GM12878 (cell line): Measurements from ENCODE around the gene SELENOV. TPM values are rescaled to one million over a fixed set of nuclear protein-coding genes. Genes with fewer than 3 reads are reported as not detected.

ENCODE experiments used
- ATF7 ChIP-seq: fragments of 450-650 bp; IDR thresholded peaks from 2 replicates; pipeline ENCODE4 v1.6.1; 2016; ENCODE audit warnings: low read depth, mild to moderate bottlenecking
- BCL11A ChIP-seq: IDR thresholded peaks from 2 replicates; pipeline ENCODE4 v1.6.1; 2011; ENCODE audit warnings: low read depth, low read length
- CBX3 ChIP-seq: fragments of 200-600 bp; sonication (generic); IDR thresholded peaks from 2 replicates; pipeline ENCODE4 v1.6.1; 2016; ENCODE audit warnings: low read depth, borderline replicate concordance
- EZH2 ChIP-seq: IDR thresholded peaks from 2 replicates; pipeline ENCODE4 v1.6.1; 2012; ENCODE audit warnings: low read depth, mild to moderate bottlenecking, control low read depth, inconsistent platforms, low read length, borderline replicate concordance; ENCODE audit not compliant: control insufficient read depth
- GATAD2B ChIP-seq: fragments of 450-650 bp; conservative IDR thresholded peaks from 2 replicates; pipeline ENCODE4 v1.6.1; 2017; ENCODE audit warnings: low read depth, mild to moderate bottlenecking, moderate library complexity
- HDGF ChIP-seq: fragments of 450-650 bp; IDR thresholded peaks from 2 replicates; pipeline ENCODE4 v1.6.1; 2016; ENCODE audit warnings: antibody characterized with exemption
- IKZF1 ChIP-seq: fragments of 450-650 bp; conservative IDR thresholded peaks from 2 replicates; pipeline ENCODE4 v1.6.1; 2017; ENCODE audit warnings: antibody characterized with exemption, mild to moderate bottlenecking
- MXI1 ChIP-seq: fragments of 150-350 bp; IDR thresholded peaks from 2 replicates; pipeline ENCODE4 v1.6.1; 2011; ENCODE audit warnings: low read depth, mild to moderate bottlenecking, inconsistent platforms, low read length, improper control_type of control experiment
- MYB ChIP-seq: fragments of 150-350 bp; IDR thresholded peaks from 2 replicates; pipeline ENCODE4 v1.6.1; 2014; ENCODE audit warnings: mild to moderate bottlenecking, low read depth, low read length, borderline replicate concordance
- NBN ChIP-seq: fragments of 450-650 bp; IDR thresholded peaks from 2 replicates; pipeline ENCODE4 v1.6.1; 2016
- NFXL1 ChIP-seq: fragments of 450-650 bp; IDR thresholded peaks from 2 replicates; pipeline ENCODE4 v1.6.1; 2017; ENCODE audit warnings: antibody characterized with exemption, mild to moderate bottlenecking, borderline replicate concordance
- POLR2AphosphoS2 ChIP-seq: IDR thresholded peaks from 2 replicates; pipeline ENCODE4 v1.6.1; 2011; ENCODE audit warnings: low read depth, mild to moderate bottlenecking, low read length, improper control_type of control experiment, moderate library complexity
- POLR2AphosphoS5 ChIP-seq: IDR thresholded peaks from 2 replicates; pipeline ENCODE4 v1.6.1; 2011; ENCODE audit warnings: mild to moderate bottlenecking, low read length, inconsistent platforms
- RAD51 ChIP-seq: fragments of 450-650 bp; IDR thresholded peaks from 2 replicates; pipeline ENCODE4 v1.6.1; 2016; ENCODE audit warnings: moderate library complexity, mild to moderate bottlenecking, inconsistent platforms
- RELA ChIP-seq: fragments of 450-650 bp; IDR thresholded peaks from 2 replicates; pipeline ENCODE4 v1.8.0; 2014; ENCODE audit warnings: borderline replicate concordance; ENCODE audit not compliant: partially characterized antibody
- SMAD1 ChIP-seq: fragments of 450-650 bp; IDR thresholded peaks from 2 replicates; pipeline ENCODE4 v1.6.1; 2018; ENCODE audit warnings: mild to moderate bottlenecking, low read depth; ENCODE audit not compliant: partially characterized antibody
- SP1 ChIP-seq: IDR thresholded peaks from one replicate; pipeline ENCODE4 v1.6.1; 2011; ENCODE audit warnings: low read depth, low read length
- STAT3 ChIP-seq: IDR thresholded peaks from 2 replicates; pipeline ENCODE4 v1.6.1; 2011; ENCODE audit warnings: low read depth, low read length, improper control_type of control experiment
- ZNF622 ChIP-seq: fragments of 450-650 bp; IDR thresholded peaks from 2 replicates; pipeline ENCODE4 v1.6.1; 2017; ENCODE audit warnings: mild to moderate bottlenecking, inconsistent platforms
- polyA plus RNA-seq, 11 experiments: library from polyadenylated mRNA; depleted of rRNA in 4 of 11; unstranded in 6 of 11; stranded (reverse) in 5 of 11; fragments of >200 nt; fragmentation: Nextera tagmentation in 4 of 11; fragmentation: Illumina TruSeq in 1 of 11; extraction: Ambion mirVana in 4 of 11; extraction: Trizol in 1 of 11; gene quantifications; 1 replicate in 1 of 11; 2 replicates in 10 of 11; pipeline versions ENCODE4 v1.2.1 to v1.2.3, GENCODE V29; 2011 to 2016; ENCODE audit warnings: inconsistent platforms in 2 of 11, missing spikeins in 2 of 11, low read depth in 1 of 11
- total RNA-seq, 4 experiments: library from RNA; depleted of rRNA in 3 of 4; stranded (reverse); fragments of >200 nt in 3 of 4; fragmentation: Illumina TruSeq in 1 of 4; extraction: Trizol in 1 of 4; gene quantifications; 2 replicates each; pipeline versions ENCODE4 v1.2.1 to v1.2.3, GENCODE V29; 2013 to 2021
- TF ChIP-seq, protein P1 (sequence below): IDR thresholded peaks from 2 replicates; pipeline ENCODE4 v1.6.1; 2012; ENCODE audit warnings: low read depth, low read length, improper control_type of control experiment
- TF ChIP-seq, protein P2 (sequence below): fragments of 450-650 bp; IDR thresholded peaks from 2 replicates; pipeline ENCODE4 v1.6.1; 2018; ENCODE audit warnings: borderline replicate concordance, mild to moderate bottlenecking; ENCODE audit not compliant: partially characterized antibody
- TF ChIP-seq, protein P3 (sequence below): fragments of 450-650 bp; conservative IDR thresholded peaks from 2 replicates; pipeline ENCODE4 v1.6.1; 2017; ENCODE audit warnings: mild to moderate bottlenecking, moderate library complexity

The SELENOV gene
- total and polyA plus RNA-seq, 10 of the 15 experiments (the other 5 are each of a cell fraction or from before 2014, with no cell fraction given) = not detected

DNA sequence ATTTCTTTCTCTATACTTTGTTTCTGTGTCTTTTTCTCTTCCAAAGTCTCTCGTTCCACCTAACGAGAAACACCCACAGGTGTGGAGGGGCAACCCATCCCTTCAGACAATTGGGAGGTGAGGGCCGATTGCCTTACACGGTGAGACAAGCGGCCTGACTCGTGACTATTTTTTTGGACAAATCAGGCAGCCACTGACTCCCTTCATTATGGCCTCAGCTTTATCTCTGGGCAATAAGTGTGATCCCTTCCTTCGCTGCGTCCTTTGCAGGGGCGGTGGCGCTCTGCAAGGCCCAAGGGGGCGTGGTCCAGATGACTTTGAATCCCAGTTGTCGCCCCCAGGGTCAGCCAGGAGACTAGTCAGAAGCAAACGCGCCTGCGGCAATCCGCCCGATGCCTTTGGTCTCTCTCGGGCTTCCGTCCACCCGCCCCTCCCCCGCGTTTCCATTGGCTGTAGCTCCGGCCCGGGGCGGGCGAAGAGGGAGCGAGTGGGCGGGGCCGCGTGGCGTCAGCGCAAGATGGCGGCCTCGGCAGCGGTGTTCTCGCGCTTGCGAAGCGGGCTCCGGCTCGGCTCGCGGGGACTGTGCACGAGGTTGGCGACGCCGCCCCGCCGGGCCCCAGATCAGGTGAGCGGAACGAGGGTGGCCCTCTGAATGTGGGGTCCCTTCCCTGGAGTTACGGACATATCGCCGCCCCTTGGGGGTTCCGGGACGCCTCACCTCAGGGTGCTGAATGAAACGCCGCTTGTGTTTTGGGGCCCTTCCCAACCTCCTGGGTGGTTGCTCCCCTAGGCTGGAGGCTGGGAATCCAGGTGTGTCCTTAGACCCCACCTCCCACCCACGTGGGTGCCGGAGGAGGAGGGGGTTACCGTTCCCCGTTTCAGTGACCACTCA lies 34.4 kb upstream of the SELENOV start, which contains the start of gene TIMM50 (continued):
- TF ChIP-seq NFXL1 (no peak), EZH2 (no peak), ZNF622 (no peak), ATF7 (no peak), SMAD1 (no peak), RAD51 (no peak), MXI1 (peak; percentile 72; the same call in 1 of the 2 replicates), MYB (no peak), IKZF1 (peak; percentile 75), STAT3 (no peak), NBN (peak; percentile 72), POLR2AphosphoS2 (0 out of 2 replicates have a peak, but pooled peaks have one; percentile 13), SP1 (peak; percentile 95), HDGF (0 out of 2 replicates have a peak, but pooled peaks have one; percentile 49), RELA (peak; percentile 56), POLR2AphosphoS5 (peak; percentile 85), GATAD2B (0 out of 2 replicates have a peak, but pooled peaks have one; percentile 11), CBX3 (no peak), BCL11A (no peak)
- TF ChIP-seq, protein P1, sequence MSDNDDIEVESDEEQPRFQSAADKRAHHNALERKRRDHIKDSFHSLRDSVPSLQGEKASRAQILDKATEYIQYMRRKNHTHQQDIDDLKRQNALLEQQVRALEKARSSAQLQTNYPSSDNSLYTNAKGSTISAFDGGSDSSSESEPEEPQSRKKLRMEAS = peak; percentile 31; the same call in 1 of the 2 replicates
- TF ChIP-seq, protein P2, sequence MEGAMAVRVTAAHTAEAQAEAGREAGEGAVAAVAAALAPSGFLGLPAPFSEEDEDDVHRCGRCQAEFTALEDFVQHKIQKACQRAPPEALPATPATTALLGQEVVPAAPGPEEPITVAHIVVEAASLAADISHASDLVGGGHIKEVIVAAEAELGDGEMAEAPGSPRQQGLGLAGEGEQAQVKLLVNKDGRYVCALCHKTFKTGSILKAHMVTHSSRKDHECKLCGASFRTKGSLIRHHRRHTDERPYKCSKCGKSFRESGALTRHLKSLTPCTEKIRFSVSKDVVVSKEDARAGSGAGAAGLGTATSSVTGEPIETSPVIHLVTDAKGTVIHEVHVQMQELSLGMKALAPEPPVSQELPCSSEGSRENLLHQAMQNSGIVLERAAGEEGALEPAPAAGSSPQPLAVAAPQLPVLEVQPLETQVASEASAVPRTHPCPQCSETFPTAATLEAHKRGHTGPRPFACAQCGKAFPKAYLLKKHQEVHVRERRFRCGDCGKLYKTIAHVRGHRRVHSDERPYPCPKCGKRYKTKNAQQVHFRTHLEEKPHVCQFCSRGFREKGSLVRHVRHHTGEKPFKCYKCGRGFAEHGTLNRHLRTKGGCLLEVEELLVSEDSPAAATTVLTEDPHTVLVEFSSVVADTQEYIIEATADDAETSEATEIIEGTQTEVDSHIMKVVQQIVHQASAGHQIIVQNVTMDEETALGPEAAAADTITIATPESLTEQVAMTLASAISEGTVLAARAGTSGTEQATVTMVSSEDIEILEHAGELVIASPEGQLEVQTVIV = no peak
- TF ChIP-seq, protein P3, sequence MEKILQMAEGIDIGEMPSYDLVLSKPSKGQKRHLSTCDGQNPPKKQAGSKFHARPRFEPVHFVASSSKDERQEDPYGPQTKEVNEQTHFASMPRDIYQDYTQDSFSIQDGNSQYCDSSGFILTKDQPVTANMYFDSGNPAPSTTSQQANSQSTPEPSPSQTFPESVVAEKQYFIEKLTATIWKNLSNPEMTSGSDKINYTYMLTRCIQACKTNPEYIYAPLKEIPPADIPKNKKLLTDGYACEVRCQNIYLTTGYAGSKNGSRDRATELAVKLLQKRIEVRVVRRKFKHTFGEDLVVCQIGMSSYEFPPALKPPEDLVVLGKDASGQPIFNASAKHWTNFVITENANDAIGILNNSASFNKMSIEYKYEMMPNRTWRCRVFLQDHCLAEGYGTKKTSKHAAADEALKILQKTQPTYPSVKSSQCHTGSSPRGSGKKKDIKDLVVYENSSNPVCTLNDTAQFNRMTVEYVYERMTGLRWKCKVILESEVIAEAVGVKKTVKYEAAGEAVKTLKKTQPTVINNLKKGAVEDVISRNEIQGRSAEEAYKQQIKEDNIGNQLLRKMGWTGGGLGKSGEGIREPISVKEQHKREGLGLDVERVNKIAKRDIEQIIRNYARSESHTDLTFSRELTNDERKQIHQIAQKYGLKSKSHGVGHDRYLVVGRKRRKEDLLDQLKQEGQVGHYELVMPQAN = peak; percentile 89
